Rectal smooth muscle tissue (tissue), 1 donor: ENCODE data around the gene SLC6A3.

Experiments
- H3K27ac ChIP-seq: one replicate; pipeline ENCODE4 v1.7.0; 2013; ENCODE audit warnings: low read depth, low read length, inconsistent platforms
- H3K27me3 ChIP-seq: one replicate; pipeline ENCODE4 v1.7.0; 2013; ENCODE audit warnings: low read length; ENCODE audit not compliant: control insufficient read depth, insufficient read depth
- H3K36me3 ChIP-seq: one replicate; pipeline ENCODE4 v1.7.0; 2013; ENCODE audit warnings: low read length; ENCODE audit not compliant: control insufficient read depth, insufficient read depth
- H3K4me1 ChIP-seq: one replicate; pipeline ENCODE4 v1.7.0; 2013; ENCODE audit warnings: low read length; ENCODE audit not compliant: control insufficient read depth, insufficient read depth
- H3K4me3 ChIP-seq: one replicate; pipeline ENCODE4 v1.7.0; 2013; ENCODE audit warnings: low read length
- H3K9ac ChIP-seq: one replicate; pipeline ENCODE4 v1.7.0; 2013; ENCODE audit warnings: low read length

Gene SLC6A3

DNA sequence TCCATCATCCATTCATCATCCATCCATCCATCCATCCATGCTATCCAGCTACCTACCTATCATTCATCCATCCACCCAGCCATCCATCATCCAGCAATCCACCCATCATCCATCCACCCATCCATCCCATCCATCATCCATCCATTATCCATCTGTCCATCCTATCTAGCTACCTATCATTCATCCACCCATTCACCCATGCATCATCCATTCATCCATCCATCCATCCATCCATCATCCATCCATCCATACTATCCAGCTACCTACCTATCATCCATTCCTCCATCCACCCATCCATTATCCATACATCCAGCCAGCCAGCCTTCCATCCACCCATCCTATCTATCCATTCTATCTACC is 26.3 kb downstream of the SLC6A3 start:
- Histone ChIP-seq H3K4me3 (no peak overlapping the region), H3K27ac (no peak overlapping the region), H3K4me1 (no peaks in the 10 kb centered on the region), H3K9ac (no peak overlapping the region), H3K36me3 (no peaks in the 10 kb centered on the region), H3K27me3 (peaks cover 4% of the 10 kb centered on the region)

DNA sequence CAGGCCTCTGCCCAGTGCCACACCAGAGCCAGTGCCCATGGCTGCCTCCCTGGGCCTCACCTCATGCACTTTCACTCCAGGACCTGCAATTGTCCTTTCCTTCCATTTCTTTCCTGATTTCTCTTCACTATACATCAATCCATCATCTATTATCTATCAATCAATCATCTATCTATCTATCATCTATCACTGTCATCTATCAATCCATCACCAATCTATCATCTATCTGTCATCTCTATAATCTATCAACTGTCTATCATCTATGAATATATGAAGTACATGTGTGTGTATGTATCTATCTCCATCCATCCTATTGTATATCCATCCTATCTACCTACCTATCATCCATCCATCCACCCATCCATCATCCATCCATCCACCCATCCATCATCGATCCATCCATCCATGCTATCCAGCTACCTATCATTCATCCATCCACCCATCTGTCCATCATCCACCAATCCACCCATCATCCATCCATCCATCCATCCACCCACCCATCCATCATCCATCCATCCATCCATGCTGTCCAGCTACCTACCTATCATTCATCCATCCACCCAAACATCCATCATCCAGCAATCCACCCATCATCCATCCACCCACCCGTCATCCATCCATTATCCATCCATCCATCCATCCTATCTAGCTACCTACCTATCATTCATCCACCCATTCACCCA is 26.9 kb downstream of the SLC6A3 start:
- peaks cover 4% of the 10 kb centered on the region for H3K27me3 ChIP-seq

DNA sequence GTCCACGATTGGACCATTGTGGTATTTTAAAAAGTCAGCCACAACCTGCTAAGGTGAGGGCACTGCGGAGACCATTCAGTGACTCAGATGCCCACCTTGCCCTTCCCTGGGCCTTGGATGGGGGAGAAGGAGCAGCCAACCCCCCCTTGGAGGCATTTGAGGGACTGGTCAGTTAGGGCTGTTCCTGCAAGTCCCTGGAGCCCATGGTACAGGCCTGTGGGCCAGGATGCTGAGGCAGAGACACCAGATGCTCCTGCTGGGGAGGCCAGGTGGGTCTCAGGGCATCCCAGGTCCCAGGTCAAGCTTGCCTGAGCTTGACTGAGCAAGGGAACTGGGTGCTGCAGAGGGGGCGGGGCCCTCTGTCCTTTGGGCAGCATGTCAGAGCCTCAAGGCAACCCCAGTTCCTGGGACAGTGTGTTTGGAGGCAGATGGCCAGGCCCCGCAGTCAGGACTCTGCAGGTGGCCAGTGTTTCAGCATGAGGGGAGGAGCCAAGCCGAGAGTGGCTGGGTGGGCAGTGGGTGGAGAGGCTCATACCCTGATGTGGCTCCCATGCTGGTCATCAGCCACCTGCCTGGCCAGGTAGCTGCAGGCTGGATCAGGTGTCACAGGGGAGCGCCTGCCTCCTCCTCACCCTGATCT is 27.5 kb downstream of the SLC6A3 start:
- no peaks in the 10 kb centered on the region for H3K36me3 ChIP-seq
- no peak overlapping the region for H3K27ac ChIP-seq
- H3K4me1 ChIP-seq = no peaks in the 10 kb centered on the region
- H3K9ac ChIP-seq = no peak overlapping the region
- no peak overlapping the region for H3K4me3 ChIP-seq
- peaks cover 4% of the 10 kb centered on the region for H3K27me3 ChIP-seq

More for the DNA sequence above, 26.9 kb downstream of the SLC6A3 start:
- Histone ChIP-seq H3K27ac (no peak overlapping the region), H3K36me3 (no peaks in the 10 kb centered on the region), H3K9ac (no peak overlapping the region), H3K4me3 (no peak overlapping the region), H3K4me1 (no peaks in the 10 kb centered on the region)

DNA sequence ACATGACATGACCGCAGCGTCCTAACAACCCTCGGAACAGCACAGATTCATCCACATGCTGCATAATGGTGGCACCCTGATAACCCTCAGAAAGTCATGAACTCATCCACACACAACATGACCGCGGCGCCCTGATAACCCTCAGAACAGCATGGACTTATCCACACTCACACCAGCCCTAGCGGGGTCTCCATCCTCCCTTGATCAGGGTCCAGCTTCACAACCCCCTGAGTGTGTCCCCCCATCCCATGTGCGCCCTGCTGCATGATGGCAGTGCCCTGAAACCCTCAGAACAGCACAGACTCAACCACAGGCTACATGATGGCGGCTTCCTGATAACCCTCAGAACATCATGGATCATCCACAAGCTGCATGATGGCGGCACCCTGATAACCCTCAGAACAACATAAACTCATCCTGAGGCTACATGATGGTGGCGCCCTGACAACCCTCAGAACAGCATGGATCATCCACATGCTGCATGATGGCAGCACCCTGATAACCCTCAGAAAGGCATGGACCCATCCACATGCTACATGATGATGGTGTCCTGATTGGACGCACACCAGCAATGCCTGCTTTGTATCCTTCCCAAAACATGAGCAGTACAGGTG is 28.3 kb downstream of the SLC6A3 start:
- Histone ChIP-seq H3K4me1 (no peaks in the 10 kb centered on the region), H3K27me3 (peaks cover 4% of the 10 kb centered on the region)

DNA sequence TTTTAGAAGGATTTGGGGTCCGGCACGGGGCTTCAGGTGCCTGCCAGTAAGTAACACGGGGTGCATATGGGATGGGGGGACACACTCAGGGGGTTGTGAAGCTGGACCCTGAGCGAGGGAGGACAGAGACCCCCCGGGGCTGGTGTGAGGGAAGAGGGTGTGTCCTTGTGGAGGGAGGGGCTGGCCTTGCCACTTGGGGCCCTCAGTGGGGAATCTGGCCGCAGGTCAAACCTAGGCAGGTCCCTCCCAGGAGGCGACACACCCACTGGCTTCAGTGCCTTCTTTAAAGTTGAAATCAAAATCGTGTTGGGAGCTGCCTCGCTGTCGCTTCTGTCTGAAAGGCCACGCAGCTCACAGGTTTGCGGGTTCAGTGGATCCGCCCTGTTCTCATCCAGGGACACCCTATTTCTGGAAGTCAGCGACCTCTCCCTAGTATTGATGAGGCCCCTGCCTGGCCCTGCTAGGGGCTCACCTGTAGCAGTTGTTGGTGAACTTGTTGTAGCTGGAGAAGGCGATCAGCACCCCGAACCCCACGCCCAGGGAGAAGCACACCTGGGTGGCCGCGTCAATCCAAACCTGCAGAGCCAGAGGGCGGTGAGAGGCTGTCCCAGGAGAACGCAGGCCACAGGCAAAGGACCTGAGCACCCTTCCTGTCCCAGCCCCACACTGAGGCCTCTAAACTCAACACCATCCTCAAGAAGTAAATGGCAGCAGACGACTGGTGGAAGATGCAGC is 29.4 kb downstream of the SLC6A3 start:
- Histone ChIP-seq H3K27me3 (peaks cover 4% of the 10 kb centered on the region), H3K27ac (no peak overlapping the region), H3K36me3 (no peaks in the 10 kb centered on the region), H3K4me3 (no peak overlapping the region), H3K9ac (no peak overlapping the region), H3K4me1 (no peaks in the 10 kb centered on the region)

More for the DNA sequence above, 28.3 kb downstream of the SLC6A3 start:
- H3K4me3 ChIP-seq = no peak overlapping the region
- no peaks in the 10 kb centered on the region for H3K36me3 ChIP-seq
- no peak overlapping the region for H3K9ac ChIP-seq
- no peak overlapping the region for H3K27ac ChIP-seq

DNA sequence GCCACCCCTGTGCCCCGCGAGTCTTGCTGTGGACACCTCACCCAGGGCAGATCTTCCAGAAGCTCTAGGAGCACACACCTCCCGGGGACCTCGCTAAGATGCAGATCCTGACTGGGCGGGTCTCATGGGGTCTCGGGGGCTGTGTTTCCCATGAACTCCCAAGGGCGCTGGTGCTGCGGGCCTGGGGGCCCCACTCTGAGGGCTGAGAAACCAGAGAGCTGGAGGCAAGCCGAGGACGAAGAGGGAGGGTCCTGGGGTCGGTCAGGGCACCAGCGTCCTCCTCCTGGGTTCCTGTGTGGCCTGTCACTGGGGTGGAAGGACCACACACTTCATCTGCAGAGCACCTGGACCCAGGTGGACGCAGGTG is 30.2 kb downstream of the SLC6A3 start:
- no peaks in the 10 kb centered on the region for H3K36me3 ChIP-seq
- H3K9ac ChIP-seq = no peak overlapping the region
- no peaks in the 10 kb centered on the region for H3K27me3 ChIP-seq
- no peak overlapping the region for H3K4me3 ChIP-seq
- H3K4me1 ChIP-seq = no peaks in the 10 kb centered on the region
- no peak overlapping the region for H3K27ac ChIP-seq

DNA sequence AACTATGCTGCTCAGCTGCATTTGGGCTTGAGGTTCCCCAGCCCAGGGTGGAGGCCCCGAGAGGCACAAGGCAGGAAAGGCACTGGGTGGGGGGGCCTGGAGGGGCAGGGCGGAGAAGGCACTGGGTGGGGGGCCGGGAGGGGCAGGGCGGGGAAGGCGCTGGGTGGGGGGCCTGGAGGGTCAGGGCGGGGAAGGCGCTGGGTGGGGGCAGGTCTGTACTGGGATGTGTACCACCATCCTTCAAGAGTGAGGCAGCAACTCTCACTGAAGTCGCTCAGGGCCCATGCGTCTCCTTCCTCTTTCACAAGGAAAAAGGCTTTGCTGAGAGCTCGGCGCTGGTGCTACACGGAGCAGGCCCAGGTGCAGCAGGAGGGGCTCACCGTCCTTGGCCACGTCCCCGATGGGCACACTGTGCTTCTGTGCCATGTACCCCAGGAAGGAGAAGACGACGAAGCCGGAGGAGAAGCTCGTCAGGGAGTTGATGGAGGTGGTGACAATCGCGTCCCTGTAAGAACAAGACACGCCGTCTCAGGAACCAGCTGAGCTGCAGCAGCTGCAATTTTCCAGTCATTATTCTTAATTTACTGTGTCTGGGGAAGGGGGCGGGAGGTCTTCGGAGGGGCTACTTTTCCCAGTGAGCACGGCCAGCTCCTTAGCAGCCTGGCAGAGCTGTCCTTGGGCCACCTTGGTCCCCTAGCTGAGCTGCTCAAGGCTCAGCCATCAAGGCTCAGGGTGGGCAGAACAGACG is 30.8 kb downstream of the SLC6A3 start:
- no peaks in the 10 kb centered on the region for H3K4me1 ChIP-seq
- no peaks in the 10 kb centered on the region for H3K36me3 ChIP-seq
- no peaks in the 10 kb centered on the region for H3K27me3 ChIP-seq
- no peak overlapping the region for H3K9ac ChIP-seq
- H3K4me3 ChIP-seq = no peak overlapping the region
- no peak overlapping the region for H3K27ac ChIP-seq

DNA sequence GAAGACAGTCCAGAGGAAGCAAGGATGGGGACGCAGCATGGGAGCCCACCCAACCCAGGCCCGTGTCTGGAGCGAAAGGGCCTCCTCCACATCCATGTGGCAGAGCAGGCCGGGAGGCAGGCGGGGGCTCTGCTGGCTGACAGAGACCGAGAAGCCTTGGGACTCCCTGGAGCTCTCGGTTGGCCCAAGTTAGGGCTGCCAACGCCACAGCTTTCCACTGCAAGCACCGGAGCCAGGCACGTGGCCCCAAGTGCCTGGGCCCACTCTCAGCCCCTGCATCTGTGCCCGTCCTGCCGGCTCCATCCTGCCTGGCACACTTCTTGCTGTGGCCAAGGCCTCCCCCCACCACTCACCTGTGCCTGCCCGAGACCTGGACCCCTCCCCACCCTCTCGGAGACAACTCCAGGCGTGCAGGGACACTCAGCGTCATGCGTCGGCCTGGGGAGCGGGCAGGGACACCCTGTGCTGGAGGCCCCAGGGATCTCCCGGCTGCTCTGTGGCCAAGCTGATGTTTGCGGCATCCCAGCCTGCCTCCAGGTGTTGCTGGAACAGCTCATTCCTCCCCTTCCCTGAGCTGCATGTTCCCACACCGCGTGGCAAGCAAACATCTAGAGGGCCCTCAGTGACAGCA is 31.5 kb downstream of the SLC6A3 start:
- H3K36me3 ChIP-seq = no peaks in the 10 kb centered on the region
- no peaks in the 10 kb centered on the region for H3K4me1 ChIP-seq
- no peaks in the 10 kb centered on the region for H3K27me3 ChIP-seq
- H3K27ac ChIP-seq = no peak overlapping the region
- no peak overlapping the region for H3K9ac ChIP-seq
- H3K4me3 ChIP-seq = no peak overlapping the region

DNA sequence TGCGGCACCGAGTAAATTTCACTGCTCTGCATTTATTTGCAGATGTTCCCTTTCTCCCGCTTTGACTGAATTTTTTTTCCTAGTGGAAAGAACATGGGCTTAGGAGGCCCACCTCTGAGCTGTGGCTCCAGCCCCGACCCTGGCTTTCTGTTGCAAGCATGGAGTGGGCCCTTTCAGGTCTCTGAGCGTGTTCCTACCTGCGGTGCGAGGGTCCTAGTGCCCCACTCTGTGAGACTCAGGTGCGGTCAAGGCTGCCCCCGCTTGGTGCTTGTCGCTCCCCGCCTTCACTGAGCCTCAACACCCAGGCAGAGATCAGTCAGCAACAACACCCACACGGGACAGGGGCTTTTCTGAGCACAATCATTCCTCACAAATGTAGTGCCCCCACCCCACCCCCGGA is 32.0 kb downstream of the SLC6A3 start:
- Histone ChIP-seq H3K4me1 (no peaks in the 10 kb centered on the region), H3K4me3 (no peak overlapping the region), H3K9ac (no peak overlapping the region), H3K27me3 (no peaks in the 10 kb centered on the region), H3K36me3 (no peaks in the 10 kb centered on the region), H3K27ac (no peak overlapping the region)

DNA sequence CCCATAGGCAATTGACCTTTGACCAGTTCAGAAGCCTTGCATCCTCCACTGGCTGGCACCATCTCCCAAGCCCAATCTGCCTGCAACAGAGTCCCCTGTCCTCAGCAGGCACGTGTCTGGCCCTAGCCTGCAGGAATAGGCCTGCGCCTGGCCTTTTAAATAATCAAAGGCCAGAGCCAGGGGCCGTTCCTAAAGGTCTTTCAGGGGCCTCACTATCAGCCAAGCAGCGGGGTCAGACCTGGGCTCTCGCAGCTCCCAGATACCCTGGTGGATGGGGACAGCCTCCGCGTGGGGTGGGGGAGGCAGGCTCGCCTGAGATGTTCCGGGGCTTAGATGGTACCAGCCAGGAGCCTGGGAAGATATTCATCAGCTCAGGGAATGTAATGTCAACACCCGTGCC is 32.6 kb downstream of the SLC6A3 start:
- H3K27me3 ChIP-seq = no peaks in the 10 kb centered on the region
- H3K4me3 ChIP-seq = no peak overlapping the region
- no peak overlapping the region for H3K27ac ChIP-seq
- H3K36me3 ChIP-seq = no peaks in the 10 kb centered on the region
- H3K9ac ChIP-seq = no peak overlapping the region
- H3K4me1 ChIP-seq = no peaks in the 10 kb centered on the region

DNA sequence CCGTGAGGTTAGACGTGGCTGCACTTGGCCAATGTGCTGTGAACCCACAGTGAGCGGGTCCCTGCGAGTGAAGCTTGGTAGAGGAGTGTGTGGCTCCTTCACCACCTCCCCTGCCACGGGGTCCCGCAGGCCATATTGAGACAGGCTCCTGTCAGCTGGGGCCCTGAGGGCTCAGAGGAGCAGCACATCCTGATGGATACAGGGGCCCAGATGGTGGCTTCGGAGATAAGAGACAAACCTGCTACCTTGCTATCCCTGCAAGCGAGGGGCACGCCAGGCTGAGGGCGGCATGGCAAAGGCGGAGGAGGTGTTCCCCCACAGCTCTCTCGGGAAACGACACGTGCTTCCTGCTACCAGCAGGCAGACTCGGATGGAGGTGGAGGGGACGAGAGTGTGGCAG is 33.1 kb downstream of the SLC6A3 start:
- H3K4me1 ChIP-seq = no peaks in the 10 kb centered on the region
- no peak overlapping the region for H3K27ac ChIP-seq
- H3K27me3 ChIP-seq = no peaks in the 10 kb centered on the region
- H3K36me3 ChIP-seq = no peaks in the 10 kb centered on the region
- H3K4me3 ChIP-seq = no peak overlapping the region
- H3K9ac ChIP-seq = no peak overlapping the region

DNA sequence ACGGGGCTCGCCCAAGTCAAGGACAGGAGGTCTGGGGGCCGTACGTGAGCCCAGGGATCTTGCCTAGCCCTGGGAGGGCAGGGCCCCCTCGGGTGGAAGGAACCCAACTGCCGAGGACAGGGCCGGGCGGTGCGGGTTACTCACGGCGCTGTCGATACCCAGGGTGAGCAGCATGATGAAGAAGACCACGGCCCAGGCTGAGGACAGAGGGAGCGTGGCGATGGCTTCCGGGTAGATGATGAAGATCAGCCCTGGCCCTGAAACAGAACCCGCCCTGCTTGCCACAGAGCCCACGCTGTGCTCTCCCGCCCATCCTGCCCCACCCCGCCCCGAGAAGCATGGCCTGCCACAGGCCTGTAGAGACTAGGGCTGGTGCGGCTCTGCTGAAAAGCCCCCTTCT is 34.1 kb downstream of the SLC6A3 start:
- no peak overlapping the region for H3K4me3 ChIP-seq
- no peaks in the 10 kb centered on the region for H3K27me3 ChIP-seq
- no peak overlapping the region for H3K27ac ChIP-seq
- no peak overlapping the region for H3K9ac ChIP-seq
- no peaks in the 10 kb centered on the region for H3K4me1 ChIP-seq
- no peaks in the 10 kb centered on the region for H3K36me3 ChIP-seq
